Measurements from ENCODE around the gene IL17RD. TPM values are rescaled to one million over a fixed set of nuclear protein-coding genes. Genes with fewer than 3 reads are reported as not detected.

IL17RD gene
- not detected in 2 replicates for total RNA-seq

GRCh38 chr3:57164657-57165573 is at the start of gene IL17RD:
Gene IL17RD, minus strand, starts transcription at chr3:57165353. Its CDS starts 67 bp downstream, at chr3:57165286.
- no peak for TF ChIP-seq CTCF (IDR thresholded peaks at IDR 0.05)
- peak; percentile 93 for ATAC-seq (ENCODE audit: low read depth)
- POLR2A ChIA-PET: no interaction called here
- Mint-ChIP-seq H3K4me1 (peaks cover 11% of the 10 kb centered on the region), H3K27me3 (peaks cover 48% of the 10 kb centered on the region), H3K27ac (no peak within 1 kb of the TSS), H3K4me3 (peak within 1 kb of the TSS; percentile 84), H3K9me3 (no peaks in the 10 kb centered on the region), H3K36me3 (ENCODE audit: low read depth) (no peaks in the 10 kb centered on the region)
- CTCF ChIA-PET: no interaction called here
- DNase-seq: peak; percentile 60
- intact Hi-C loops (cut with micrococcal nuclease): loop anchor here (10.0 kb wide), 1 partner anchor 170 kb away; no protein-coding TSS in a partner anchor

- Mint-ChIP-seq H3K27ac (no peak overlapping the region), H3K27me3 (no peaks in the 10 kb centered on the region), H3K9me3 (no peaks in the 10 kb centered on the region), H3K4me3 (no peak overlapping the region), H3K4me1 (no peaks in the 10 kb centered on the region), H3K36me3 (ENCODE audit: low read depth) (no peaks in the 10 kb centered on the region)
- CTCF ChIA-PET: no interaction called here
- POLR2A ChIA-PET: interaction anchor here (0.7 kb wide), 1 partner anchor 190 kb away, joined by 4 read pairs; no protein-coding TSS in a partner anchor
- no peak for TF ChIP-seq CTCF (IDR thresholded peaks at IDR 0.05)
- ATAC-seq (ENCODE audit: low read depth) (no peak), DNase-seq (no peak)
- intact Hi-C loops (cut with micrococcal nuclease): no loop called here
Observed at GRCh38 chr3:57206423-57206822, 41.3 kb upstream of the IL17RD start.

DNA sequence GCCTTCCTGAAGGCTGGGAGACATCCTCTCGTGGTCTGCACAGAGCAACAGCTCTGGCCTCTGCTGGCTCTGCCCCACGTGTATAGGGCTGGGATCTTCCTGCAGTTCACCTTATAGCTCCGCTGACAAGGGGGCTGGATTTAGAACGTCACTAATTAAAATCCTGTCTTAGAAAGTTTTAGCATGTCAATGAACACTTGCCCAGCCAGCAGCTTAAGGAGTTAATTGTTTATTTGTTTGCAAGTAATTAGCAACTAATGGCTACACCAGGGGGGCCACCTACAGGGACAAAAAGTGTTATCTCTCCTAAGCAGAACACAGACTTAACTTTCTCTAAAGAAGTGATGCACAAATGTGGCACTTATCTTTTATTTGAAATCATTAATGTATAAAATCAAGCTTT is 34.7 kb upstream of the IL17RD start, which contains the start of gene HESX1:
HESX1 (minus strand) TSS at position 84 of the 403 bp plus-strand sequence; CDS start at position 24, 60 bp downstream.
- ChIA-PET CTCF (interaction anchor here (2.0 kb wide), 1 partner anchor 30 kb away, joined by 4 read pairs; no protein-coding TSS in a partner anchor), POLR2A (no interaction called here)
- Mint-ChIP-seq H3K4me3 (no peak within 1 kb of the TSS), H3K36me3 (ENCODE audit: low read depth) (no peaks in the 10 kb centered on the region), H3K27ac (no peak within 1 kb of the TSS), H3K27me3 (no peaks in the 10 kb centered on the region), H3K9me3 (no peaks in the 10 kb centered on the region), H3K4me1 (no peaks in the 10 kb centered on the region)
- ATAC-seq (ENCODE audit: low read depth) (no peak), DNase-seq (no peak)
- intact Hi-C loops (cut with micrococcal nuclease): no loop called here
- TF ChIP-seq CTCF (IDR thresholded peaks at IDR 0.05): no peak

DNA sequence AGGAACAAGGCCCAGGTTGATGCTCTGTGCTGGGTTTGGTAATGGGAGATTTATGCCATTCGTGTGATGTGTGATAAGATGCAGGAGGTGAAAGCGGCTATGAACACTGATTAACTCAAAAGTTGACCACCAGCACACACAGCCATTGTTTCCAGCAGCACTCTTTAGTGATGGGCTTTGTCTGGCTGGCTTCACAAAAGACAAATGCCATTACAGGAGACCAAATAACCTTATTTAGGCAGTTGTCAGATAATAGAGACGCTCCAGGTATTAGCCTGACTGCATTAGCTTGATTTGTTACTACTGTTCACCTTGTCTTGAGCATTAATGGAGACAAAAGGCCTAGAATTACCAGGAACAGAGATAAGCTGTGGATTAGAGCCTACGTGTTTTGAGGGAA is 29.5 kb upstream of the IL17RD start:
- TF ChIP-seq CTCF (IDR thresholded peaks at IDR 0.05): no peak
- no peaks in the 10 kb centered on the region for H3K36me3 Mint-ChIP-seq (ENCODE audit: low read depth)
- H3K4me3 Mint-ChIP-seq: no peak overlapping the region
- ChIA-PET POLR2A (no interaction called here), CTCF (no interaction called here)
- H3K9me3 Mint-ChIP-seq: no peaks in the 10 kb centered on the region
- peaks cover 7% of the 10 kb centered on the region for H3K4me1 Mint-ChIP-seq
- ATAC-seq (ENCODE audit: low read depth): no peak
- intact Hi-C loops (cut with micrococcal nuclease): no loop called here
- no peak for DNase-seq
- no peaks in the 10 kb centered on the region for H3K27me3 Mint-ChIP-seq
- H3K27ac Mint-ChIP-seq: no peak overlapping the region

- intact Hi-C loops (cut with micrococcal nuclease): no loop called here
- peaks cover 8% of the 10 kb centered on the region for H3K4me1 Mint-ChIP-seq
- H3K27me3 Mint-ChIP-seq: peaks cover 3% of the 10 kb centered on the region
- TF ChIP-seq CTCF (IDR thresholded peaks at IDR 0.05): no peak
- POLR2A ChIA-PET: interaction anchor here (0.6 kb wide), 1 partner anchor 484 kb away, joined by 3 read pairs; no protein-coding TSS in a partner anchor
- CTCF ChIA-PET: no interaction called here
- H3K9me3 Mint-ChIP-seq: no peaks in the 10 kb centered on the region
- no peak overlapping the region for H3K4me3 Mint-ChIP-seq
- no peak overlapping the region for H3K27ac Mint-ChIP-seq
- ATAC-seq (ENCODE audit: low read depth): no peak
- no peak for DNase-seq
- no peaks in the 10 kb centered on the region for H3K36me3 Mint-ChIP-seq (ENCODE audit: low read depth)
Observed at GRCh38 chr3:57192028-57192427, 26.9 kb upstream of the IL17RD start.

Measured in activated B cell treated with CpG ODN at 0.5 μM for 24 hours (primary cell).